Lung (tissue), 12 donors: Measurements from ENCODE around the gene ARSG. TPM values are rescaled to one million over a fixed set of nuclear protein-coding genes. Genes with fewer than 3 reads are reported as not detected.

Source experiments
- ATAC-seq: fragments of 200-7000 bp; cut with Tn5 transposase; one replicate; pipeline ENCODE4 v1.9.1; 2020; ENCODE audit warnings: moderate number of reproducible peaks; ENCODE audit not compliant: insufficient read depth, low FRiP score
- DNase-seq, 3 donors: peaks; one replicate each; pipeline ENCODE4 v3.0.0-alpha.2; 2013 to 2017
- H3K27ac ChIP-seq, 2 donors: one replicate each; pipeline ENCODE4 v1.5.1; 2013; ENCODE audit warnings: mild to moderate bottlenecking in 2 of 2, moderate library complexity in 2 of 2, control low read depth in 1 of 2, inconsistent platforms in 1 of 2, low read depth in 1 of 2, low read length in 1 of 2
- H3K27me3 ChIP-seq, 3 donors: one replicate each; pipeline ENCODE4 v1.5.1; 2013; ENCODE audit warnings: low read length in 2 of 3; ENCODE audit not compliant: control insufficient read depth in 3 of 3, insufficient read depth in 3 of 3
- H3K36me3 ChIP-seq, 4 donors: one replicate each; pipeline ENCODE4 v1.5.1; 2013; ENCODE audit warnings: low read length in 4 of 4, mild to moderate bottlenecking in 1 of 4, moderate library complexity in 1 of 4; ENCODE audit not compliant: control insufficient read depth in 4 of 4, insufficient read depth in 4 of 4
- H3K4me1 ChIP-seq, 5 donors: one replicate each; pipeline ENCODE4 v1.5.1; 2013; ENCODE audit warnings: low read length in 5 of 5, mild to moderate bottlenecking in 2 of 5, moderate library complexity in 1 of 5; ENCODE audit not compliant: control insufficient read depth in 5 of 5, insufficient read depth in 5 of 5
- H3K4me3 ChIP-seq: one replicate; pipeline ENCODE4 v1.5.1; 2013; ENCODE audit warnings: mild to moderate bottlenecking, control low read depth, moderate library complexity
- H3K9ac ChIP-seq, 2 donors: one replicate each; pipeline ENCODE4 v1.5.1; 2013; ENCODE audit warnings: low read length in 2 of 2, control low read depth in 1 of 2; ENCODE audit not compliant: insufficient read depth in 1 of 2
- H3K9me3 ChIP-seq, 4 donors: one replicate each; pipeline ENCODE4 v1.5.1; 2013; ENCODE audit warnings: low read length in 3 of 4, mild to moderate bottlenecking in 1 of 4, moderate library complexity in 1 of 4; ENCODE audit not compliant: control insufficient read depth in 4 of 4, insufficient read depth in 3 of 4
- CTCF ChIP-seq: IDR thresholded peaks from 2 replicates; pipeline ENCODE4 v1.5.1; 2012; ENCODE audit warnings: mild to moderate bottlenecking; ENCODE audit errors: control extremely low read depth, extremely low read depth
- WGBS, 2 donors: extraction: QIAGEN DNeasy Blood & Tissue Kit; methylation state at CpG; one replicate each; pipeline ENCODE4 v1.1.7; 2013; 5-methylcytosine and 5-hydroxymethylcytosine counted together
- polyA plus RNA-seq, 2 donors: library from polyadenylated mRNA; stranded (reverse); fragments of 200-250 nt; gene quantifications; one replicate each; pipeline ENCODE4 v1.2.1, GENCODE V29; 2013
- total RNA-seq, 2 donors: library from RNA; depleted of rRNA in 1 of 2; stranded (reverse); fragments of >200 nt in 1 of 2; gene quantifications; one replicate each; pipeline ENCODE4 v1.2.1, GENCODE V29; 2014 to 2021
- donor health status: control.
- donor health status: control.
- donor health status: Bipolar disorder and iron deficiency.
- donor health status: healthy.
- donor health status: DM: yes; HTN: yes; CAD: no.

Gene ARSG
- total and polyA plus RNA-seq, 4 donors, result 1.5 to 9.3 (median 4.3) TPM

GRCh38 chr17:68359791-68360535 is 68.7 kb downstream of the ARSG start:
- WGBS, 2 donors, result 68 to 84% methylated on average over 13 of the region's 13 CpGs
- no peaks in the 10 kb centered on the region for H3K27me3 ChIP-seq
- H3K9me3 ChIP-seq, result no peaks in the 10 kb centered on the region
- DNase-seq (no peak), ATAC-seq (no peak)
- TF ChIP-seq CTCF, result no peak
- H3K27ac ChIP-seq, result no peak overlapping the region
- H3K4me3 ChIP-seq, result no peak overlapping the region
- no peaks in the 10 kb centered on the region for H3K36me3 ChIP-seq
- no peak overlapping the region for H3K9ac ChIP-seq
- H3K4me1 ChIP-seq, result peaks cover 0 to 2% (median 0%) of the 10 kb centered on the region in 5 donors

GRCh38 chr17:68365469-68365868 is 74.2 kb downstream of the ARSG start:
- no peak overlapping the region for H3K9ac ChIP-seq
- H3K27ac ChIP-seq, result no peak overlapping the region
- H3K4me3 ChIP-seq, result no peak overlapping the region
- DNase-seq (no peak), ATAC-seq (no peak)
- H3K27me3 ChIP-seq, result no peaks in the 10 kb centered on the region
- 80 to 91% methylated on average over 2 of the region's 2 CpGs for WGBS, 2 donors
- no peaks in the 10 kb centered on the region for H3K9me3 ChIP-seq
- peaks cover 0 to 3% (median 0%) of the 10 kb centered on the region in 5 donors for H3K4me1 ChIP-seq
- H3K36me3 ChIP-seq, result no peaks in the 10 kb centered on the region
- no peak for TF ChIP-seq CTCF

DNA sequence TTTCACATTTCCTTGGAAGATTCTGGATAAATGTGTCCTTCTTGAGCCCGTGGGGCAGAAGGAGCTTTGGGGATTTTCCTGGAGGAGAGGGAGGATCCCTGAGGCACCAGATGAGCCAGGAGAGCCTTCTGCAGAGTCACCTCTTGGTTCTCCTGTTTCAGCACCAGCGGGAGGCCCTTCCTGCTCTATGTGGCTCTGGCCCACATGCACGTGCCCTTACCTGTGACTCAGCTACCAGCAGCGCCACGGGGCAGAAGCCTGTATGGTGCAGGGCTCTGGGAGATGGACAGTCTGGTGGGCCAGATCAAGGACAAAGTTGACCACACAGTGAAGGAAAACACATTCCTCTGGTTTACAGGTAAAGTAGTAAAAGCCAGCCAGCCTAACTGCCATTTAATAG is 77.1 kb downstream of the ARSG start:
- Histone ChIP-seq H3K36me3 (no peaks in the 10 kb centered on the region), H3K9me3 (no peaks in the 10 kb centered on the region), H3K4me1 (peaks cover 0 to 3% (median 0%) of the 10 kb centered on the region in 5 donors), H3K4me3 (no peak overlapping the region), H3K9ac (no peak overlapping the region), H3K27ac (no peak overlapping the region), H3K27me3 (no peaks in the 10 kb centered on the region)
- ATAC-seq, result no peak
- WGBS, 2 donors, result 90 to 91% methylated on average over 5 of the region's 5 CpGs
- DNase-seq, result no peak
- TF ChIP-seq CTCF, result no peak
